Left lung (tissue), 10 donors: Measurements from ENCODE around the gene DCBLD2. TPM values are rescaled to one million over a fixed set of nuclear protein-coding genes. Genes with fewer than 3 reads are reported as not detected.

Experiments used
- ATAC-seq: fragments of 200-7000 bp; cut with Tn5 transposase; one replicate; pipeline ENCODE4 v1.9.1; 2020; ENCODE audit warnings: moderate library complexity
- DNase-seq, 4 donors: peaks; one replicate each; pipeline ENCODE4 v3.0.0-alpha.2; 2013 to 2020
- H3K27ac ChIP-seq, 2 donors: fragments of 200-600 bp; sonication (generic) in 1 of 2; one replicate each; pipeline versions ENCODE4 v1.5.0 to v1.8.0; 2020 to 2021
- H3K27me3 ChIP-seq, 2 donors: fragments of 200-600 bp; sonication (generic) in 1 of 2; one replicate each; pipeline versions ENCODE4 v1.5.0 to v1.8.0; 2020 to 2021
- H3K36me3 ChIP-seq, 2 donors: fragments of 200-600 bp; sonication (generic) in 1 of 2; one replicate each; pipeline versions ENCODE4 v1.5.0 to v1.8.0; 2020 to 2021
- H3K4me1 ChIP-seq, 2 donors: fragments of 200-600 bp; one replicate each; pipeline ENCODE4 v1.8.0; 2021
- H3K4me3 ChIP-seq, 2 donors: fragments of 200-600 bp; sonication (generic) in 1 of 2; one replicate each; pipeline versions ENCODE4 v1.5.0 to v1.8.0; 2020 to 2021; ENCODE audit warnings: mild to moderate bottlenecking in 1 of 2
- H3K9me3 ChIP-seq, 2 donors: fragments of 200-600 bp; sonication (generic) in 1 of 2; one replicate each; pipeline versions ENCODE4 v1.5.0 to v1.8.0; 2020 to 2021
- CTCF ChIP-seq, 2 donors: fragments of 200-600 bp; sonication (generic) in 1 of 2; IDR thresholded peaks; one replicate each; pipeline versions ENCODE4 v1.5.0 to v1.8.0; 2021; ENCODE audit warnings: antibody characterized with exemption in 2 of 2
- intact Hi-C, 2 donors: fragments of 100-400 bp; cut with DNase I; formaldehyde crosslinking; loops; one replicate each; pipeline versions ENCODE4 v1.11.2 to v1.14.2; 2022
- polyA plus RNA-seq, 6 donors: library from polyadenylated mRNA; unstranded; fragments of 120-200 nt; gene quantifications; one replicate each; pipeline ENCODE4 v1.2.1, GENCODE V29; 2013; ENCODE audit not compliant: insufficient read length in 6 of 6
- total RNA-seq, 2 donors: library from RNA; stranded (reverse); fragmentation: NEBNext Ultra II Directional; extraction: Animal tissue kit (Norgen Biotek cat#: 25700); gene quantifications; one replicate each; pipeline ENCODE4 v1.2.1, GENCODE V29; 2021
- donor health status: DM: no; HTN: yes; CAD: no.
- donor health status: DM: no; HTN: no; CAD: no.

The DCBLD2 gene
- total and polyA plus RNA-seq, 8 donors = 44.8 to 92.4 (median 69.3) TPM

- Histone ChIP-seq H3K27me3 (no peaks in the 10 kb centered on the region), H3K4me3 (no peak overlapping the region), H3K27ac (peak overlapping the region in 1 of 2 donors; percentile 25), H3K36me3 (peaks cover 0 to 22% of the 10 kb centered on the region in 2 donors), H3K9me3 (no peaks in the 10 kb centered on the region), H3K4me1 (peaks cover 0 to 48% of the 10 kb centered on the region in 2 donors)
- intact Hi-C loops = no loop called here
- DNase-seq (no peak), ATAC-seq (no peak)
- no peak for TF ChIP-seq CTCF (IDR thresholded peaks at IDR 0.05)
Measured at GRCh38 chr3:98769448-98769847, 132.0 kb downstream of the DCBLD2 start.

GRCh38 chr3:98768961-98769360 is 132.5 kb downstream of the DCBLD2 start:
- ATAC-seq = no peak
- intact Hi-C loops = no loop called here
- H3K4me3 ChIP-seq = no peak overlapping the region

GRCh38 chr3:98766924-98767323 is 134.6 kb downstream of the DCBLD2 start:
- intact Hi-C loops = no loop called here
- no peak for DNase-seq
- no peak for ATAC-seq
- Histone ChIP-seq H3K4me3 (no peak overlapping the region), H3K4me1 (peaks cover 7 to 64% of the 10 kb centered on the region in 2 donors), H3K36me3 (peaks cover 0 to 8% of the 10 kb centered on the region in 2 donors), H3K27me3 (no peaks in the 10 kb centered on the region), H3K9me3 (no peaks in the 10 kb centered on the region), H3K27ac (no peak overlapping the region)
- TF ChIP-seq CTCF (IDR thresholded peaks at IDR 0.05) = no peak

More at GRCh38 chr3:98768961-98769360, 132.5 kb downstream of the DCBLD2 start:
- peak overlapping the region in 1 of 2 donors; percentile 25 for H3K27ac ChIP-seq
- TF ChIP-seq CTCF (IDR thresholded peaks at IDR 0.05) = no peak
- H3K4me1 ChIP-seq = peaks cover 4 to 49% of the 10 kb centered on the region in 2 donors
- no peaks in the 10 kb centered on the region for H3K9me3 ChIP-seq
- H3K27me3 ChIP-seq = no peaks in the 10 kb centered on the region
- peaks cover 0 to 20% of the 10 kb centered on the region in 2 donors for H3K36me3 ChIP-seq
- no peak for DNase-seq

GRCh38 chr3:98765721-98766120 is 135.8 kb downstream of the DCBLD2 start:
- Histone ChIP-seq H3K4me3 (no peak overlapping the region), H3K27me3 (no peaks in the 10 kb centered on the region), H3K36me3 (peaks cover 0 to 4% of the 10 kb centered on the region in 2 donors), H3K27ac (no peak overlapping the region), H3K9me3 (no peaks in the 10 kb centered on the region), H3K4me1 (peaks cover 7 to 75% of the 10 kb centered on the region in 2 donors)
- no peak for TF ChIP-seq CTCF (IDR thresholded peaks at IDR 0.05)
- intact Hi-C loops = no loop called here
- no peak for ATAC-seq
- no peak for DNase-seq

GRCh38 chr3:98764472-98764884 is 137.0 kb downstream of the DCBLD2 start:
- peaks cover 7 to 69% of the 10 kb centered on the region in 2 donors for H3K4me1 ChIP-seq
- DNase-seq (no peak), ATAC-seq (peak; percentile 55)
- no peaks in the 10 kb centered on the region for H3K9me3 ChIP-seq
- peak overlapping the region; percentile 54 to 88 for H3K27ac ChIP-seq
- intact Hi-C loops = no loop called here
- peaks cover 0 to 4% of the 10 kb centered on the region in 2 donors for H3K36me3 ChIP-seq
- peak overlapping the region in 1 of 2 donors; percentile 47 for H3K4me3 ChIP-seq
- H3K27me3 ChIP-seq = no peaks in the 10 kb centered on the region
- no peak for TF ChIP-seq CTCF (IDR thresholded peaks at IDR 0.05)
